GM20000 (cell line): ENCODE measurements around the gene TIAM1.

Source experiments
- DNase-seq: peaks from one replicate; pipeline ENCODE4 v3.0.0; 2012; ENCODE audit warnings: low spot score
- TF ChIP-seq, protein P1 (sequence below): IDR thresholded peaks from 2 replicates; pipeline ENCODE4 v1.5.1; 2012; ENCODE audit warnings: mild to moderate bottlenecking, control low read depth; ENCODE audit errors: extremely low read depth, missing control alignments

Gene TIAM1

DNA sequence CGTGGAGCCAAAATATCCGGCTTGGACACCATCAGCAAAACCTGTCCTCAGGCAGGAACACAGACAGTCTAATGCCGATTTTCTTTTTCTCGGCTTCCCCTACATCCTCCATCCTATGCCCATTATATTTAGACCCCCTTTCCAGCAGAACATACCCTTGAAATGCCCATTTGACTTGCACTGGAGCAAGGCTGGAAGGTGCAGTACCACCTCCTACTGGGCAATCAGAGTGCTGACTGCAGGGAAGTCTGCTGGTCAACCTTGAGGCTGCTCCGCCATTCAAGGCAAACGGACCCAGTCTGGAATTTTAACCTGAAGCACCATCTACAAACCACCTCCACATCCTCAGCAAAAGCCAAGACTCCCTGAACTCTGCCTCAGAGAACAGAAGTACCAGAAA, 79.5 kb downstream of the TIAM1 start:
- TF ChIP-seq, protein P1, sequence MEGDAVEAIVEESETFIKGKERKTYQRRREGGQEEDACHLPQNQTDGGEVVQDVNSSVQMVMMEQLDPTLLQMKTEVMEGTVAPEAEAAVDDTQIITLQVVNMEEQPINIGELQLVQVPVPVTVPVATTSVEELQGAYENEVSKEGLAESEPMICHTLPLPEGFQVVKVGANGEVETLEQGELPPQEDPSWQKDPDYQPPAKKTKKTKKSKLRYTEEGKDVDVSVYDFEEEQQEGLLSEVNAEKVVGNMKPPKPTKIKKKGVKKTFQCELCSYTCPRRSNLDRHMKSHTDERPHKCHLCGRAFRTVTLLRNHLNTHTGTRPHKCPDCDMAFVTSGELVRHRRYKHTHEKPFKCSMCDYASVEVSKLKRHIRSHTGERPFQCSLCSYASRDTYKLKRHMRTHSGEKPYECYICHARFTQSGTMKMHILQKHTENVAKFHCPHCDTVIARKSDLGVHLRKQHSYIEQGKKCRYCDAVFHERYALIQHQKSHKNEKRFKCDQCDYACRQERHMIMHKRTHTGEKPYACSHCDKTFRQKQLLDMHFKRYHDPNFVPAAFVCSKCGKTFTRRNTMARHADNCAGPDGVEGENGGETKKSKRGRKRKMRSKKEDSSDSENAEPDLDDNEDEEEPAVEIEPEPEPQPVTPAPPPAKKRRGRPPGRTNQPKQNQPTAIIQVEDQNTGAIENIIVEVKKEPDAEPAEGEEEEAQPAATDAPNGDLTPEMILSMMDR: no peak
- DNase-seq: no peak

DNA sequence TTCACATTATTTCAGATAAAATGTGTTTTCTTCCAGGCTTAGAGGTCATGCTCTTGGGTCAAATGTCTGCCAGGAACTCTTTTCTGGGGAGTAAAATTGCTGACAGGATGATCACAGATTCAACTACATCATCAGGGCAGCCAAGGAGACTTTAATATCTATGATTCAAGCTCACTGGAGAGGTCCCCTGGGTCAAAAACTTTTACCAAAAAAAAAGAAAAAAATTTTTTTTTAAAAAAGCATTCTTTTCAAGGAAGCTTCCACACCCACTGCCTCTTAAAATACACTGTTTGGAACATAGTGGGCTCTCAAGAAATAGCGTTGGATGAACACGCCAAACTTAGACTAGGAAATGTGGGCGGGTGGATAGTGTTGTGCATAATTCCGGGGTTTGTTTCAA, 81.3 kb downstream of the TIAM1 start:
- TF ChIP-seq, protein P1: no peak
- DNase-seq: no peak

DNA sequence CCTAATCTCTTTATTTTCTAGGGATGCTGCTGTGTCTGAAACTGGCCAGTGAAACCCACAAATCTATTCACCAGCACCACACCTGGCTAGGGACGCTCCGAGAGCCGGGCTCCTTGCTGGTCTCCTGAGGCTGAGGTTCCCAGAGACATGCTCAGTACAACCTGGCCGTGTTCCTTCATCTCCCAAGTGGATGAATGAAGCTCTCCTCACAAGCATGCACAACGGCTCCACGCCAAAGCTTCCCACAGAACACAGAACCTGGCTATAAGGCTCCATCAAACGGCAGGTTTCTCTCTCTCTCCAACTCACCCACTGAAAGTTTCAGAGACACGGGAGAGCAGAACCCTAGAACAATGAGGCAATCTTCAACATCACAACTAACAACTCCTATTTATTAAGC, 82.3 kb downstream of the TIAM1 start:
- TF ChIP-seq, protein P1: no peak
- DNase-seq: no peak

DNA sequence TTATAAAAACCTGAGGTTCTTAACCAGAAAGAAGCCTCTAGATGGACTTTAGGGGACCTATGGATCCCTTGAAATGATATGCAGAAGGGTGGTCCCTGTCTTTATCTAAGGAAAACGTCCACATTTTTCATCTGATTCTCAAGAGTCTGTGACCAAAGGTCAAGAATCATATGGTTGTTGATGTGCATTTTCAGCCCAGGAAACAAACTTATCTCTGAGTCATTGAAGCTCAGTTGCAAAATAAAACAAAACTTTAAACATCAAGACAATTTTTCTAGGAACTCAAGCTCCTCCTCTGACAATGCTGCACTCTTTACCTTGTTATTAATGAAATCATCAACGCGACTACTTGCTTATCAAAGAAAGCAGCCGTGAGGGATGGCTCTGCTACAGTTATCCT, 83.3 kb downstream of the TIAM1 start:
- DNase-seq: no peak
- TF ChIP-seq, protein P1: no peak

DNA sequence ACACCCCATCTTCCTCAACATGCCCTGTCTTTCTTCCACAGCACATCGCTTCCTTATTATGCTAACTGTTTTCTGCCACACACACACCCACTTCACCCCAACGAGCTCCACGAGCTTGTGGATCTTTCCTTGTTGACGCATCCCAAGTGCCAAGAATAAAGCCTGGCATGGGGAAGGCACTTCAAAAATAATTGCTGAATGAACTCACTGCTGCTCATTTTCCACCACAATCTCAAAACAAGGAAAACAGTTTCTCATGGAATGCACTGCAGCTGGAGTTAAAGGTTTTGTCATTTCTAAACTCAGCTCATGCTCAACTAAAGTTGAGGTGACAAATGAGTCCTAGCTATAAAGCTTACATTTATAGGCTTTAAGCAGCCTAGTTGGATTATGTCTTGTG, 86.0 kb downstream of the TIAM1 start:
- DNase-seq: no peak
- TF ChIP-seq, protein P1: no peak

DNA sequence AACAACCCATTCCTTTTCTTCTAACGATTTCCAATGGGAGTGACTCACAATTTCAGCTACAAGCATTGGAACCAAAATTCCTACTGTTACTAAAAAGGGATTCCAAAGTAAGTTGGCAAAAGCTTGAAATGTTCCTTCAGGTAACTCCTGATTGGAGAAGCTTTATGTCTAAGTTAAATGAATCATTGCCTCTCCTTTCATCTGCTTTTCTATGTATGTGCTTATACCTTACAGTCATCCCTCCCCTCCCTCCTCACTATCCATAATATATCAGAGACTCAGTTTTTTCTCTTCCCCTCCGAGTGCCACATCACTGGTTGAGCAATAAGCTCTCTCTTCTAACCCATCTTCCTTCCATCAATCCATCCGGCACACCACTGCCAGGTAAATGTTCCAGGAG, 86.8 kb downstream of the TIAM1 start:
- TF ChIP-seq, protein P1: no peak
- DNase-seq: no peak

DNA sequence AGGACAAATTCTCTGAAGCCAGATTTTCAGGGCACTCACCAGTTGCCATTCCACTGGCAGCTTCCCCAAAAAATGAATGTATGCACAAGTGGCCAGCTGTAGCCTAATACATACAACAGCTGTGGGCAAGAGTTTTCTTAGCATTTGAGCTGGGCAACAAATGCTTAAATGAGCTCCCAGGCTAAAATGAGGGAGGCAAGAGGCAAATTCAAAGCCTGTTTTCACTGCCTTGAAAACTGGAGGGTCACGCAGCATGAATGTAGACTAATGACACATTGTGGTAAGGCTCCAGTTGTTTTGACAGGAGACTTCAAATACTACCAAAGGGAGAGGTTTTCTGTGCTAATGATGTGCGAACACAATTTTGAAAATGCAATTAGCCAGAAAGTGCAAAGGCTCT, 88.2 kb downstream of the TIAM1 start:
- TF ChIP-seq, protein P1: no peak
- DNase-seq: no peak
